GM23338 (cell line): ENCODE data around the gene RPS6KA3. TPM values are rescaled to one million over a fixed set of nuclear protein-coding genes. Genes with fewer than 3 reads are reported as not detected.

Experiments used
- ATAC-seq: fragments of 200-7000 bp; cut with Tn5 transposase; 3 replicates; pipeline ENCODE4 v1.9.1; 2020
- DNase-seq: peaks from one replicate; pipeline ENCODE4 v3.0.0-alpha.2; 2015; ENCODE audit warnings: low spot score
- H2AFZ ChIP-seq: fragments of 200-600 bp; sonication (generic); 2 replicates; pipeline ENCODE4 v1.8.0; 2016; ENCODE audit warnings: antibody characterized with exemption, mild to moderate bottlenecking, moderate library complexity
- H3F3A ChIP-seq: fragments of 200-600 bp; sonication (generic); replicated peaks from 2 replicates; pipeline ENCODE4 v1.8.0; 2017; ENCODE audit warnings: antibody characterized with exemption, mixed run types, low read depth
- H3K27ac ChIP-seq: fragments of 200-600 bp; sonication (generic); 2 replicates; pipeline ENCODE4 v1.6.1; 2016; ENCODE audit warnings: low read depth
- H3K27me3 ChIP-seq: fragments of 200-600 bp; sonication (generic); 2 replicates; pipeline ENCODE4 v1.8.0; 2016; ENCODE audit warnings: mild to moderate bottlenecking, mixed run types, moderate library complexity; ENCODE audit not compliant: insufficient read depth
- H3K36me3 ChIP-seq: fragments of 200-600 bp; sonication (generic); 2 replicates; pipeline ENCODE4 v1.8.0; 2016; ENCODE audit warnings: mild to moderate bottlenecking; ENCODE audit not compliant: insufficient read depth
- H3K4me1 ChIP-seq: fragments of 200-600 bp; sonication (generic); 2 replicates; pipeline ENCODE4 v1.8.0; 2016; ENCODE audit warnings: mild to moderate bottlenecking, moderate library complexity; ENCODE audit not compliant: insufficient read depth
- H3K4me2 ChIP-seq: fragments of 200-600 bp; sonication (generic); 2 replicates; pipeline ENCODE4 v1.7.1; 2017; ENCODE audit warnings: mixed run types
- H3K4me3 ChIP-seq: fragments of 200-600 bp; sonication (generic); 2 replicates; pipeline ENCODE4 v1.6.1; 2016; ENCODE audit warnings: mixed run types
- H3K79me2 ChIP-seq: fragments of 200-600 bp; sonication (generic); replicated peaks from 2 replicates; pipeline ENCODE4 v1.8.0; 2017; ENCODE audit warnings: mild to moderate bottlenecking; ENCODE audit not compliant: insufficient read depth
- H3K9me2 ChIP-seq: fragments of 200-600 bp; sonication (generic); 2 replicates; pipeline ENCODE4 v1.8.0; 2017; ENCODE audit not compliant: insufficient read depth
- H4K20me1 ChIP-seq: fragments of 200-600 bp; sonication (generic); replicated peaks from 2 replicates; pipeline ENCODE4 v1.8.0; 2017; ENCODE audit warnings: mild to moderate bottlenecking; ENCODE audit not compliant: insufficient read depth
- H3K27ac Mint-ChIP-seq: 2 replicates; pipeline ENCODE4 v1.8.0; 2020; ENCODE audit warnings: inconsistent platforms, mild to moderate bottlenecking, moderate library complexity, mixed read lengths
- H3K27me3 Mint-ChIP-seq: 3 replicates; pipeline ENCODE4 v1.8.0; 2022; ENCODE audit warnings: low read depth, mild to moderate bottlenecking, moderate library complexity, mixed read lengths, inconsistent platforms; ENCODE audit not compliant: insufficient read depth, poor library complexity
- H3K36me3 Mint-ChIP-seq: 3 replicates; pipeline ENCODE4 v1.8.0; 2021; ENCODE audit warnings: low read depth, mild to moderate bottlenecking, inconsistent platforms, moderate library complexity, mixed read lengths
- H3K4me1 Mint-ChIP-seq: 3 replicates; pipeline ENCODE4 v1.8.0; 2020; ENCODE audit warnings: mild to moderate bottlenecking, inconsistent platforms, mixed read lengths
- H3K4me3 Mint-ChIP-seq: 3 replicates; pipeline ENCODE4 v1.8.0; 2021; ENCODE audit warnings: moderate library complexity, mild to moderate bottlenecking, inconsistent platforms, mixed read lengths
- H3K9me3 Mint-ChIP-seq: 3 replicates; pipeline ENCODE4 v1.8.0; 2020; ENCODE audit warnings: moderate library complexity, mild to moderate bottlenecking, inconsistent platforms, mixed read lengths
- CREB1 ChIP-seq: fragments of 250-450 bp; sonication (Bioruptor Pico); IDR thresholded peaks from 2 replicates; pipeline ENCODE4 v1.5.0; 2020; ENCODE audit warnings: low read depth, mild to moderate bottlenecking, moderate library complexity
- EZH2 ChIP-seq: fragments of 200-600 bp; sonication (generic); IDR thresholded peaks from one replicate; pipeline ENCODE4 v1.8.0; 2017; ENCODE audit warnings: antibody characterized with exemption, mild to moderate bottlenecking, low read depth; ENCODE audit not compliant: unreplicated experiment
- EZH2phosphoT487 ChIP-seq: fragments of 200-600 bp; sonication (generic); IDR thresholded peaks from one replicate; pipeline ENCODE4 v1.8.1; 2018; ENCODE audit warnings: antibody characterized with exemption; ENCODE audit not compliant: unreplicated experiment
- JUNB ChIP-seq: IDR thresholded peaks from one replicate; pipeline ENCODE4 v1.6.1; 2016; ENCODE audit warnings: antibody characterized with exemption; ENCODE audit not compliant: unreplicated experiment
- NANOG ChIP-seq: IDR thresholded peaks from 2 replicates; pipeline ENCODE4 v1.6.1; 2016; ENCODE audit warnings: antibody characterized with exemption, borderline replicate concordance
- POLR2AphosphoS5 ChIP-seq: IDR thresholded peaks from 2 replicates; pipeline ENCODE4 v1.6.1; 2016; ENCODE audit warnings: antibody characterized with exemption, low read depth
- STAT1 ChIP-seq: IDR thresholded peaks from one replicate; pipeline ENCODE4 v1.6.1; 2016; ENCODE audit warnings: antibody characterized with exemption; ENCODE audit not compliant: unreplicated experiment
- ZNF114 ChIP-seq: fragments of 250-450 bp; sonication (Bioruptor Pico); IDR thresholded peaks from 2 replicates; pipeline ENCODE4 v1.5.0; 2020; ENCODE audit warnings: mild to moderate bottlenecking, moderate library complexity
- ZNF331 ChIP-seq: fragments of 250-450 bp; sonication (Bioruptor Pico); IDR thresholded peaks from 2 replicates; pipeline ENCODE4 v1.5.0; 2020; ENCODE audit warnings: low read depth, mild to moderate bottlenecking, moderate library complexity
- ZNF462 ChIP-seq: fragments of 250-450 bp; sonication (Bioruptor Pico); IDR thresholded peaks from 2 replicates; pipeline ENCODE4 v1.5.0; 2020; ENCODE audit warnings: mild to moderate bottlenecking, moderate library complexity
- polyA plus RNA-seq: library from polyadenylated mRNA; unstranded; fragments of >200 nt; fragmentation: Nextera tagmentation; extraction: Ambion mirVana; gene quantifications from 2 replicates; pipeline ENCODE4 v1.2.1, GENCODE V29; 2016
- total RNA-seq: library from RNA; depleted of rRNA; stranded (reverse); fragments of >200 nt; shearing (Covaris generic); gene quantifications from 2 replicates; pipeline ENCODE4 v1.2.3, GENCODE V29; 2014
- TF ChIP-seq, protein P1 (sequence below), 2 experiments: fragments of 200-600 bp in 1 of 2; sonication (generic) in 1 of 2; conservative IDR thresholded peaks; 2 replicates each; pipeline versions ENCODE4 v1.5.1 to v1.6.1; 2016 to 2017; ENCODE audit warnings: antibody characterized with exemption in 2 of 2, low read depth in 2 of 2, mild to moderate bottlenecking in 2 of 2, moderate library complexity in 1 of 2
- TF ChIP-seq, protein P2 (sequence below): IDR thresholded peaks from 2 replicates; pipeline ENCODE4 v1.6.1; 2016; ENCODE audit warnings: antibody characterized with exemption
- TF ChIP-seq, protein P3 (sequence below): IDR thresholded peaks from one replicate; pipeline ENCODE4 v1.6.1; 2018; ENCODE audit warnings: antibody characterized with exemption; ENCODE audit not compliant: unreplicated experiment

The RPS6KA3 gene
- total and polyA plus RNA-seq, 2 experiments from 2014 or later: 3.2 to 12.2 TPM

GRCh38 chrX:20270562-20270890 is 3.8 kb upstream of the RPS6KA3 start:
- Mint-ChIP-seq H3K9me3 (no peaks in the 10 kb centered on the region), H3K4me3 (no peak overlapping the region), H3K27me3 (peaks cover 27% of the 10 kb centered on the region), H3K4me1 (no peaks in the 10 kb centered on the region), H3K27ac (no peak overlapping the region), H3K36me3 (no peaks in the 10 kb centered on the region)
- Histone ChIP-seq H2AFZ (no peak overlapping the region), H3K36me3 (no peaks in the 10 kb centered on the region), H3K27ac (no peak overlapping the region), H3K79me2 (no peaks in the 10 kb centered on the region), H3K4me3 (no peak overlapping the region), H3K9me2 (no peaks in the 10 kb centered on the region), H3K27me3 (peaks cover 42% of the 10 kb centered on the region), H3K4me2 (no peak overlapping the region), H4K20me1 (no peaks in the 10 kb centered on the region), H3K4me1 (no peaks in the 10 kb centered on the region), H3F3A (no peaks in the 10 kb centered on the region)
- TF ChIP-seq, protein P1, sequence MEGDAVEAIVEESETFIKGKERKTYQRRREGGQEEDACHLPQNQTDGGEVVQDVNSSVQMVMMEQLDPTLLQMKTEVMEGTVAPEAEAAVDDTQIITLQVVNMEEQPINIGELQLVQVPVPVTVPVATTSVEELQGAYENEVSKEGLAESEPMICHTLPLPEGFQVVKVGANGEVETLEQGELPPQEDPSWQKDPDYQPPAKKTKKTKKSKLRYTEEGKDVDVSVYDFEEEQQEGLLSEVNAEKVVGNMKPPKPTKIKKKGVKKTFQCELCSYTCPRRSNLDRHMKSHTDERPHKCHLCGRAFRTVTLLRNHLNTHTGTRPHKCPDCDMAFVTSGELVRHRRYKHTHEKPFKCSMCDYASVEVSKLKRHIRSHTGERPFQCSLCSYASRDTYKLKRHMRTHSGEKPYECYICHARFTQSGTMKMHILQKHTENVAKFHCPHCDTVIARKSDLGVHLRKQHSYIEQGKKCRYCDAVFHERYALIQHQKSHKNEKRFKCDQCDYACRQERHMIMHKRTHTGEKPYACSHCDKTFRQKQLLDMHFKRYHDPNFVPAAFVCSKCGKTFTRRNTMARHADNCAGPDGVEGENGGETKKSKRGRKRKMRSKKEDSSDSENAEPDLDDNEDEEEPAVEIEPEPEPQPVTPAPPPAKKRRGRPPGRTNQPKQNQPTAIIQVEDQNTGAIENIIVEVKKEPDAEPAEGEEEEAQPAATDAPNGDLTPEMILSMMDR (conservative IDR thresholded peaks at IDR 0.05; ENCODE audit: low read depth in 2 of 2): no peak
- TF ChIP-seq STAT1 (no peak), CREB1 (CRISPR knock-in tag) (no peak), JUNB (no peak), EZH2phosphoT487 (no peak), ZNF114 (CRISPR knock-in tag) (no peak), POLR2AphosphoS5 (no peak), ZNF331 (CRISPR knock-in tag) (no peak), NANOG (no peak), EZH2 (no peak), ZNF462 (CRISPR knock-in tag) (no peak)
- TF ChIP-seq, protein P2, sequence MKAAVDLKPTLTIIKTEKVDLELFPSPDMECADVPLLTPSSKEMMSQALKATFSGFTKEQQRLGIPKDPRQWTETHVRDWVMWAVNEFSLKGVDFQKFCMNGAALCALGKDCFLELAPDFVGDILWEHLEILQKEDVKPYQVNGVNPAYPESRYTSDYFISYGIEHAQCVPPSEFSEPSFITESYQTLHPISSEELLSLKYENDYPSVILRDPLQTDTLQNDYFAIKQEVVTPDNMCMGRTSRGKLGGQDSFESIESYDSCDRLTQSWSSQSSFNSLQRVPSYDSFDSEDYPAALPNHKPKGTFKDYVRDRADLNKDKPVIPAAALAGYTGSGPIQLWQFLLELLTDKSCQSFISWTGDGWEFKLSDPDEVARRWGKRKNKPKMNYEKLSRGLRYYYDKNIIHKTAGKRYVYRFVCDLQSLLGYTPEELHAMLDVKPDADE: no peak
- TF ChIP-seq, protein P3, sequence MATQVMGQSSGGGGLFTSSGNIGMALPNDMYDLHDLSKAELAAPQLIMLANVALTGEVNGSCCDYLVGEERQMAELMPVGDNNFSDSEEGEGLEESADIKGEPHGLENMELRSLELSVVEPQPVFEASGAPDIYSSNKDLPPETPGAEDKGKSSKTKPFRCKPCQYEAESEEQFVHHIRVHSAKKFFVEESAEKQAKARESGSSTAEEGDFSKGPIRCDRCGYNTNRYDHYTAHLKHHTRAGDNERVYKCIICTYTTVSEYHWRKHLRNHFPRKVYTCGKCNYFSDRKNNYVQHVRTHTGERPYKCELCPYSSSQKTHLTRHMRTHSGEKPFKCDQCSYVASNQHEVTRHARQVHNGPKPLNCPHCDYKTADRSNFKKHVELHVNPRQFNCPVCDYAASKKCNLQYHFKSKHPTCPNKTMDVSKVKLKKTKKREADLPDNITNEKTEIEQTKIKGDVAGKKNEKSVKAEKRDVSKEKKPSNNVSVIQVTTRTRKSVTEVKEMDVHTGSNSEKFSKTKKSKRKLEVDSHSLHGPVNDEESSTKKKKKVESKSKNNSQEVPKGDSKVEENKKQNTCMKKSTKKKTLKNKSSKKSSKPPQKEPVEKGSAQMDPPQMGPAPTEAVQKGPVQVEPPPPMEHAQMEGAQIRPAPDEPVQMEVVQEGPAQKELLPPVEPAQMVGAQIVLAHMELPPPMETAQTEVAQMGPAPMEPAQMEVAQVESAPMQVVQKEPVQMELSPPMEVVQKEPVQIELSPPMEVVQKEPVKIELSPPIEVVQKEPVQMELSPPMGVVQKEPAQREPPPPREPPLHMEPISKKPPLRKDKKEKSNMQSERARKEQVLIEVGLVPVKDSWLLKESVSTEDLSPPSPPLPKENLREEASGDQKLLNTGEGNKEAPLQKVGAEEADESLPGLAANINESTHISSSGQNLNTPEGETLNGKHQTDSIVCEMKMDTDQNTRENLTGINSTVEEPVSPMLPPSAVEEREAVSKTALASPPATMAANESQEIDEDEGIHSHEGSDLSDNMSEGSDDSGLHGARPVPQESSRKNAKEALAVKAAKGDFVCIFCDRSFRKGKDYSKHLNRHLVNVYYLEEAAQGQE: no peak
- DNase-seq: no peak
- ATAC-seq: no peak
